Endothelial cell of umbilical vein (primary cell): Measurements from ENCODE around the gene KCTD5. TPM values are rescaled to one million over a fixed set of nuclear protein-coding genes. Genes with fewer than 3 reads are reported as not detected.

Experiments
- BruUV-seq: library from RNA; stranded (reverse); fragments of 400-500 nt; replicated peaks from 2 replicates; lab custom pipeline; 2021; lab: Mats Ljungman, UMichigan
- CTCF ChIA-PET: fragments of 300-600, 350-600 bp; sonication (Branson Sonifier 250); formaldehyde crosslinking; loops from one replicate; lab custom pipeline; 2021; ENCODE audit warnings: antibody characterized with exemption, inconsistent platforms; lab: Charles Lee
- POLR2A ChIA-PET: fragments of 300-600, 350-600 bp; sonication (Branson Sonifier 250); formaldehyde crosslinking; loops from one replicate; lab custom pipeline; 2021; ENCODE audit warnings: antibody characterized with exemption, inconsistent platforms; lab: Charles Lee
- DNase-seq: peaks from one replicate; pipeline ENCODE4 v3.0.0-alpha.2; 2011; ENCODE audit warnings: low read depth, low spot score
- FAIRE-seq: peaks from 2 replicates; lab custom pipeline; 2011; peaks lifted over from hg19 to GRCh38; lab: Jason Lieb, UNC
- H2AFZ ChIP-seq: 2 replicates; pipeline ENCODE4 v1.6.0; 2012; ENCODE audit warnings: low read depth, low read length, control low read depth, inconsistent platforms
- H3K27ac ChIP-seq: 2 replicates; pipeline ENCODE4 v1.5.1; 2011; ENCODE audit warnings: low read depth, mild to moderate bottlenecking, control low read depth, low read length, moderate library complexity; ENCODE audit not compliant: insufficient read depth
- H3K27me3 ChIP-seq, 2 experiments: 2 replicates each; pipeline versions ENCODE4 v1.6.0 to v1.6.1; 2011; ENCODE audit warnings: low read length in 2 of 2, mixed read lengths in 1 of 2; ENCODE audit not compliant: control insufficient read depth in 2 of 2, insufficient read depth in 2 of 2
- H3K36me3 ChIP-seq, 2 experiments: 2 replicates in 1 of 2; 3 replicates in 1 of 2; pipeline ENCODE4 v1.5.1; 2011; ENCODE audit warnings: low read length in 2 of 2, mild to moderate bottlenecking in 1 of 2, moderate library complexity in 1 of 2; ENCODE audit not compliant: control insufficient read depth in 2 of 2, insufficient read depth in 2 of 2; ENCODE audit errors: extremely low read depth in 1 of 2
- H3K4me1 ChIP-seq: 3 replicates; pipeline ENCODE4 v1.5.1; 2011; ENCODE audit warnings: mild to moderate bottlenecking, low read length; ENCODE audit not compliant: control insufficient read depth, insufficient read depth; ENCODE audit errors: extremely low read depth
- H3K4me2 ChIP-seq: 2 replicates; pipeline ENCODE4 v1.6.1; 2011; ENCODE audit warnings: low read length, control low read depth, mixed read lengths; ENCODE audit not compliant: insufficient read depth
- H3K4me3 ChIP-seq, 3 experiments: fragments of 200-600 bp in 1 of 3; sonication (generic), shearing (Covaris generic) in 1 of 3; replicated peaks in 1 of 3; 2 replicates each; pipeline ENCODE4 v1.5.1; 2011 to 2016; ENCODE audit warnings: control low read depth in 3 of 3, low read length in 3 of 3, mild to moderate bottlenecking in 2 of 3, inconsistent platforms in 1 of 3, low read depth in 1 of 3, moderate library complexity in 1 of 3; ENCODE audit not compliant: insufficient read depth in 1 of 3
- H3K79me2 ChIP-seq: 2 replicates; pipeline ENCODE4 v1.6.0; 2012; ENCODE audit warnings: low read length, inconsistent platforms; ENCODE audit not compliant: control insufficient read depth, insufficient read depth
- H3K9ac ChIP-seq: replicated peaks from 2 replicates; pipeline ENCODE3; 2011; ENCODE audit warnings: low read length, control low read depth; ENCODE audit not compliant: insufficient read depth; ENCODE audit errors: extremely low read depth
- H3K9me1 ChIP-seq: replicated peaks from 3 replicates; pipeline ENCODE4 v1.6.0; 2011; ENCODE audit warnings: mild to moderate bottlenecking, low read length; ENCODE audit not compliant: control insufficient read depth, insufficient read depth; ENCODE audit errors: extremely low read depth
- H3K9me3 ChIP-seq: replicated peaks from 2 replicates; pipeline ENCODE4 v1.5.1; 2012; ENCODE audit warnings: low read length, inconsistent platforms; ENCODE audit not compliant: control insufficient read depth, insufficient read depth
- H4K20me1 ChIP-seq: replicated peaks from 2 replicates; pipeline ENCODE3; 2011; ENCODE audit warnings: mild to moderate bottlenecking, low read length; ENCODE audit not compliant: control insufficient read depth, insufficient read depth; ENCODE audit errors: extremely low read depth
- EZH2 ChIP-seq: IDR thresholded peaks from 2 replicates; pipeline ENCODE4 v1.6.1; 2012; ENCODE audit warnings: borderline replicate concordance, low read depth, mild to moderate bottlenecking, moderate library complexity, low read length, inconsistent platforms; ENCODE audit not compliant: severe bottlenecking
- FOS ChIP-seq: IDR thresholded peaks from 2 replicates; pipeline ENCODE4 v1.6.1; 2011; ENCODE audit warnings: mild to moderate bottlenecking, low read length, moderate library complexity, borderline replicate concordance; ENCODE audit not compliant: insufficient read depth
- GATA2 ChIP-seq: IDR thresholded peaks from 2 replicates; pipeline ENCODE4 v1.7.0; 2011; ENCODE audit warnings: low read depth, mild to moderate bottlenecking, moderate library complexity, mixed read lengths, low read length; ENCODE audit not compliant: insufficient read length, insufficient read depth
- JUN ChIP-seq: IDR thresholded peaks from 2 replicates; pipeline ENCODE4 v1.6.1; 2011; ENCODE audit warnings: borderline replicate concordance, low read depth; ENCODE audit not compliant: insufficient read length, insufficient read depth
- MYC ChIP-seq: IDR thresholded peaks from one replicate; pipeline ENCODE4 v1.6.1; 2011; ENCODE audit warnings: mild to moderate bottlenecking, low read depth, low read length
- POLR2A ChIP-seq: IDR thresholded peaks from 2 replicates; pipeline ENCODE4 v1.6.1; 2012; ENCODE audit warnings: low read depth, mild to moderate bottlenecking, control low read depth, low read length
- POLR2AphosphoS5 ChIP-seq: IDR thresholded peaks from 2 replicates; pipeline ENCODE4 v1.6.1; 2012; ENCODE audit warnings: low read depth, mild to moderate bottlenecking, control low read depth, low read length, moderate library complexity; ENCODE audit not compliant: insufficient read depth
- dilution Hi-C: fragments of 300-500 bp; cut with MboI; formaldehyde crosslinking; loops from one replicate; pipeline ENCODE4 v1.15.0; 2019; ENCODE audit warnings: low sequenced_read_pairs; ENCODE audit not compliant: extremely low pct_ligation_motif_present
- intact Hi-C: fragments of 100-400 bp; cut with micrococcal nuclease; formaldehyde crosslinking; loops from one replicate; pipeline ENCODE4 v1.10.0; 2022
- polyA plus RNA-seq, 4 experiments: library from polyadenylated mRNA; depleted of rRNA in 3 of 4; stranded (reverse) in 3 of 4; unstranded in 1 of 4; fragments of >200 nt; gene quantifications; 2 replicates each; pipeline versions ENCODE4 v1.2.1 to v1.2.3, GENCODE V29; 2011 to 2012; ENCODE audit warnings: missing spikeins in 1 of 4
- total RNA-seq: library from RNA; stranded (reverse); gene quantifications from 2 replicates; pipeline ENCODE4 v1.2.3, GENCODE V29; 2021
- TF ChIP-seq, protein P1 (sequence below): IDR thresholded peaks from 2 replicates; pipeline ENCODE4 v1.6.1; 2011; ENCODE audit not compliant: insufficient read depth, insufficient read length
- TF ChIP-seq, protein P2 (sequence below), 2 donors: IDR thresholded peaks; 1 replicate in 1 of 2; 2 replicates in 1 of 2; pipeline ENCODE4 v1.5.1; 2011; ENCODE audit warnings: low read length in 2 of 2, mild to moderate bottlenecking in 2 of 2, moderate library complexity in 2 of 2, control low read depth in 1 of 2, inconsistent platforms in 1 of 2, low read depth in 1 of 2; ENCODE audit not compliant: insufficient read depth in 1 of 2; ENCODE audit errors: extremely low read depth in 1 of 2

KCTD5 gene
- total and polyA plus RNA-seq, 2 donors (not counting 3 experiments of a cell fraction or from before 2014, with no cell fraction given): 32.2 to 42.0 TPM

DNA sequence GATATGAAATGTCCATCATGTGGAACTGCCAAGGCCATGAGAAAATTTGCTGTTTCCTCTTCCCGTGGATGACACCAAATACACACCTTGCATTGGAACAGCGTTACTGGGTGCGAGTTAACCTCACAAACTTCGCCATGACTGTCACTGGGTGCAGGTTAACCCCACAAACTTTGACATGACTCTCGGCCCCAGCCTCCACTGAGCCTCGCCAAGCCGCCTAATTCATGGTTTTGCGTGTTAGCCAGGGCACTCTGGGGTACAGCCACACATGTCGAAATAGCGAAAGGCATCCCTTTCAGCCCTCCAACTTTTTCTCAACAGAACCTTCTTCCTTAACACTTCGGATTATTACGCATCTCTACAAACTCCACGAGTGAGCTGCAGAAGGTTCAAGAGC lies 10.6 kb upstream of the KCTD5 start:
- TF ChIP-seq GATA2 (no peak), MYC (no peak), FOS (no peak), POLR2AphosphoS5 (no peak), EZH2 (no peak), POLR2A (no peak), JUN (no peak)
- TF ChIP-seq, protein P1, sequence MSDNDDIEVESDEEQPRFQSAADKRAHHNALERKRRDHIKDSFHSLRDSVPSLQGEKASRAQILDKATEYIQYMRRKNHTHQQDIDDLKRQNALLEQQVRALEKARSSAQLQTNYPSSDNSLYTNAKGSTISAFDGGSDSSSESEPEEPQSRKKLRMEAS: no peak
- TF ChIP-seq, protein P2, sequence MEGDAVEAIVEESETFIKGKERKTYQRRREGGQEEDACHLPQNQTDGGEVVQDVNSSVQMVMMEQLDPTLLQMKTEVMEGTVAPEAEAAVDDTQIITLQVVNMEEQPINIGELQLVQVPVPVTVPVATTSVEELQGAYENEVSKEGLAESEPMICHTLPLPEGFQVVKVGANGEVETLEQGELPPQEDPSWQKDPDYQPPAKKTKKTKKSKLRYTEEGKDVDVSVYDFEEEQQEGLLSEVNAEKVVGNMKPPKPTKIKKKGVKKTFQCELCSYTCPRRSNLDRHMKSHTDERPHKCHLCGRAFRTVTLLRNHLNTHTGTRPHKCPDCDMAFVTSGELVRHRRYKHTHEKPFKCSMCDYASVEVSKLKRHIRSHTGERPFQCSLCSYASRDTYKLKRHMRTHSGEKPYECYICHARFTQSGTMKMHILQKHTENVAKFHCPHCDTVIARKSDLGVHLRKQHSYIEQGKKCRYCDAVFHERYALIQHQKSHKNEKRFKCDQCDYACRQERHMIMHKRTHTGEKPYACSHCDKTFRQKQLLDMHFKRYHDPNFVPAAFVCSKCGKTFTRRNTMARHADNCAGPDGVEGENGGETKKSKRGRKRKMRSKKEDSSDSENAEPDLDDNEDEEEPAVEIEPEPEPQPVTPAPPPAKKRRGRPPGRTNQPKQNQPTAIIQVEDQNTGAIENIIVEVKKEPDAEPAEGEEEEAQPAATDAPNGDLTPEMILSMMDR (IDR thresholded peaks at IDR 0.05; ENCODE audit: extremely low read depth in 1 of 2, insufficient read depth in 1 of 2, low read depth in 1 of 2, low read length in 2 of 2): no peak
- ChIA-PET CTCF (no interaction called here), POLR2A (no interaction called here)
- no peak overlapping the region for H3K27ac ChIP-seq
- H4K20me1 ChIP-seq: no peaks in the 10 kb centered on the region
- dilution Hi-C loops (no loop called here), intact Hi-C loops (loop anchor here (2.0 to 10.0 kb wide), 3 partner anchors 67 to 241 kb away; partner anchors contain the start of gene FLYWCH1)
- no peaks in the 10 kb centered on the region for H3K9me3 ChIP-seq
- no peaks in the 10 kb centered on the region for H3K27me3 ChIP-seq
- H2AFZ ChIP-seq: no peak overlapping the region
- BruUV-seq: no TSS peak
- H3K9me1 ChIP-seq: no peaks in the 10 kb centered on the region
- no peak overlapping the region for H3K4me2 ChIP-seq
- H3K9ac ChIP-seq: no peak overlapping the region
- peaks cover 2% of the 10 kb centered on the region for H3K79me2 ChIP-seq
- no peak for DNase-seq
- H3K36me3 ChIP-seq: no peaks in the 10 kb centered on the region
- peaks cover 7% of the 10 kb centered on the region for H3K4me1 ChIP-seq
- FAIRE-seq: no peak
- H3K4me3 ChIP-seq: no peak overlapping the region
